ENCODE results near the gene EPB41L3. TPM values are rescaled to one million over a fixed set of nuclear protein-coding genes. Genes with fewer than 3 reads are reported as not detected.

Gene EPB41L3
- total and polyA plus RNA-seq, 10 of the 15 experiments (the other 5 are each of a cell fraction or from before 2014, with no cell fraction given) = 0.11 to 0.69 (median 0.23) TPM; not detected in 6

DNA sequence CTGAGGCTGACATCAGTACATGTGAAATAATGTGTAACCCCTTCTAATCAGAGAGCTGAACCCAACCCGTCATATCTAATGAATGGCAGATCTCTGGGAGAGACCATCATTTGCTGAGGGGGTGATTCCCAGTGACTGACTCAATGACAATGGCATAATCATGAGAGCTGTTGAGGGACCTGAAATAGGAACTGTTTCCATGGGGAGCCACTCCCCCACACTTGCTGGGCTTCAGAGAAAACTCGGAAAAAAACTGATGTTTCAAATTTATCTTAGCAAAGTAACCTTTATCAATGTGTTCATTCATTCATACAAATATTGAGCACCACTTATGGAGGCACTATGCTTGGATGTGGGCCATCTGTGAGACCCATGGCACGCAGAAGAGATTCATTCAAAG is 154.9 kb downstream of the EPB41L3 start:
- Histone ChIP-seq H3K27me3 (replicated peaks in 1 of 2; ENCODE audit: control insufficient read depth in 2 of 2, insufficient read depth in 2 of 2, low read length in 1 of 2) (no peaks in the 10 kb centered on the region), H3K36me3 (ENCODE audit: control insufficient read depth in 2 of 2, insufficient read depth in 2 of 2, low read length in 1 of 2) (no peaks in the 10 kb centered on the region), H4K20me1 (ENCODE audit: control insufficient read depth, insufficient read depth) (no peaks in the 10 kb centered on the region), H3K9me3 (replicated peaks; ENCODE audit: control insufficient read depth, insufficient read depth, low read length) (no peaks in the 10 kb centered on the region), H3K79me2 (ENCODE audit: control insufficient read depth, insufficient read depth, low read length) (no peaks in the 10 kb centered on the region), H3K4me2 (ENCODE audit: control insufficient read depth, insufficient read depth) (no peak overlapping the region), H3K27ac (ENCODE audit: control insufficient read depth, insufficient read depth) (no peak overlapping the region), H2AFZ (ENCODE audit: control insufficient read depth, low read depth, low read length) (no peak overlapping the region), H3K9ac (ENCODE audit: control insufficient read depth, insufficient read depth, low read length) (no peak overlapping the region), H3K4me3 (no peak overlapping the region), H3K4me1 (ENCODE audit: control insufficient read depth, insufficient read depth, low read length) (no peaks in the 10 kb centered on the region)
- no peak for FAIRE-seq
- intact Hi-C loops (cut with micrococcal nuclease; ENCODE audit: unreplicated experiment) (no loop called here), in situ Hi-C loops (cut with MboI) (no loop called here)
- ATAC-seq = no peak
- RAD21 ChIA-PET (ENCODE audit: unreplicated experiment) = no interaction called here
- SMC1A ChIA-PET (ENCODE audit: uncharacterized antibody, unreplicated experiment) = no interaction called here
- 0% methylated on average over 3 of the region's 3 CpGs for WGBS (ENCODE audit: insufficient coverage, insufficient replicate concordance, low lambda C conversion rate, missing lambda C conversion rate)
- POLR2A ChIA-PET = interaction anchor here (0.6 kb wide), 1 partner anchor 423 kb away, joined by 5 read pairs; no protein-coding TSS in a partner anchor
- CTCF ChIA-PET = no interaction called here
- BruUV-seq (replicated peaks) = no TSS peak
- DNase-seq (ENCODE audit: low read depth, low spot score) = no peak
- no peak for TF ChIP-seq SIX5 (IDR thresholded peaks at IDR 0.05; ENCODE audit: low read depth, low read length, severe bottlenecking)
- TF ChIP-seq ATF2 (IDR thresholded peaks at IDR 0.05; ENCODE audit: low read length) = no peak
- no peak for TF ChIP-seq ATF7 (IDR thresholded peaks at IDR 0.05; ENCODE audit: low read depth)
- TF ChIP-seq, protein P1, sequence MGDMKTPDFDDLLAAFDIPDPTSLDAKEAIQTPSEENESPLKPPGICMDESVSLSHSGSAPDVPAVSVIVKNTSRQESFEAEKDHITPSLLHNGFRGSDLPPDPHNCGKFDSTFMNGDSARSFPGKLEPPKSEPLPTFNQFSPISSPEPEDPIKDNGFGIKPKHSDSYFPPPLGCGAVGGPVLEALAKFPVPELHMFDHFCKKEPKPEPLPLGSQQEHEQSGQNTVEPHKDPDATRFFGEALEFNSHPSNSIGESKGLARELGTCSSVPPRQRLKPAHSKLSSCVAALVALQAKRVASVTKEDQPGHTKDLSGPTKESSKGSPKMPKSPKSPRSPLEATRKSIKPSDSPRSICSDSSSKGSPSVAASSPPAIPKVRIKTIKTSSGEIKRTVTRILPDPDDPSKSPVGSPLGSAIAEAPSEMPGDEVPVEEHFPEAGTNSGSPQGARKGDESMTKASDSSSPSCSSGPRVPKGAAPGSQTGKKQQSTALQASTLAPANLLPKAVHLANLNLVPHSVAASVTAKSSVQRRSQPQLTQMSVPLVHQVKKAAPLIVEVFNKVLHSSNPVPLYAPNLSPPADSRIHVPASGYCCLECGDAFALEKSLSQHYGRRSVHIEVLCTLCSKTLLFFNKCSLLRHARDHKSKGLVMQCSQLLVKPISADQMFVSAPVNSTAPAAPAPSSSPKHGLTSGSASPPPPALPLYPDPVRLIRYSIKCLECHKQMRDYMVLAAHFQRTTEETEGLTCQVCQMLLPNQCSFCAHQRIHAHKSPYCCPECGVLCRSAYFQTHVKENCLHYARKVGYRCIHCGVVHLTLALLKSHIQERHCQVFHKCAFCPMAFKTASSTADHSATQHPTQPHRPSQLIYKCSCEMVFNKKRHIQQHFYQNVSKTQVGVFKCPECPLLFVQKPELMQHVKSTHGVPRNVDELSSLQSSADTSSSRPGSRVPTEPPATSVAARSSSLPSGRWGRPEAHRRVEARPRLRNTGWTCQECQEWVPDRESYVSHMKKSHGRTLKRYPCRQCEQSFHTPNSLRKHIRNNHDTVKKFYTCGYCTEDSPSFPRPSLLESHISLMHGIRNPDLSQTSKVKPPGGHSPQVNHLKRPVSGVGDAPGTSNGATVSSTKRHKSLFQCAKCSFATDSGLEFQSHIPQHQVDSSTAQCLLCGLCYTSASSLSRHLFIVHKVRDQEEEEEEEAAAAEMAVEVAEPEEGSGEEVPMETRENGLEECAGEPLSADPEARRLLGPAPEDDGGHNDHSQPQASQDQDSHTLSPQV (IDR thresholded peaks at IDR 0.05) = no peak
- TF ChIP-seq EZH2 (IDR thresholded peaks at IDR 0.05; ENCODE audit: borderline replicate concordance, control insufficient read depth, low read depth, low read length) = no peak
- no peak for TF ChIP-seq PAX5 (IDR thresholded peaks at IDR 0.05; ENCODE audit: borderline replicate concordance, low read depth, low read length)
- no peak for TF ChIP-seq ESRRA (IDR thresholded peaks at IDR 0.05; ENCODE audit: low read length)
- TF ChIP-seq BHLHE40 (IDR thresholded peaks at IDR 0.05; ENCODE audit: borderline replicate concordance in 1 of 2, low read depth in 2 of 2, low read length in 1 of 2) = no peak
- no peak for TF ChIP-seq ZNF24 (IDR thresholded peaks at IDR 0.05)
- no peak for TF ChIP-seq NFYB (IDR thresholded peaks at IDR 0.05; ENCODE audit: insufficient read depth, low read depth, low read length)
- TF ChIP-seq ATF3 (IDR thresholded peaks at IDR 0.05; ENCODE audit: borderline replicate concordance, extremely low read depth, low read depth, low read length) = no peak
- TF ChIP-seq SPI1 (IDR thresholded peaks at IDR 0.05; ENCODE audit: borderline replicate concordance, insufficient read depth, low read depth, low read length) = no peak
- TF ChIP-seq EGR1 (IDR thresholded peaks at IDR 0.05; ENCODE audit: borderline replicate concordance in 1 of 2, low read depth in 2 of 2, low read length in 2 of 2) = no peak
- TF ChIP-seq RAD51 (IDR thresholded peaks at IDR 0.05) = no peak
- TF ChIP-seq, protein P2, sequence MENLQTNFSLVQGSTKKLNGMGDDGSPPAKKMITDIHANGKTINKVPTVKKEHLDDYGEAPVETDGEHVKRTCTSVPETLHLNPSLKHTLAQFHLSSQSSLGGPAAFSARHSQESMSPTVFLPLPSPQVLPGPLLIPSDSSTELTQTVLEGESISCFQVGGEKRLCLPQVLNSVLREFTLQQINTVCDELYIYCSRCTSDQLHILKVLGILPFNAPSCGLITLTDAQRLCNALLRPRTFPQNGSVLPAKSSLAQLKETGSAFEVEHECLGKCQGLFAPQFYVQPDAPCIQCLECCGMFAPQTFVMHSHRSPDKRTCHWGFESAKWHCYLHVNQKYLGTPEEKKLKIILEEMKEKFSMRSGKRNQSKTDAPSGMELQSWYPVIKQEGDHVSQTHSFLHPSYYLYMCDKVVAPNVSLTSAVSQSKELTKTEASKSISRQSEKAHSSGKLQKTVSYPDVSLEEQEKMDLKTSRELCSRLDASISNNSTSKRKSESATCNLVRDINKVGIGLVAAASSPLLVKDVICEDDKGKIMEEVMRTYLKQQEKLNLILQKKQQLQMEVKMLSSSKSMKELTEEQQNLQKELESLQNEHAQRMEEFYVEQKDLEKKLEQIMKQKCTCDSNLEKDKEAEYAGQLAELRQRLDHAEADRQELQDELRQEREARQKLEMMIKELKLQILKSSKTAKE (IDR thresholded peaks at IDR 0.05; ENCODE audit: low read depth, poor library complexity, severe bottlenecking) = no peak

Measured in GM12878 (cell line).